GM12801 (cell line): ENCODE results near the gene CIAPIN1.

Source experiments
- CTCF ChIP-seq: IDR thresholded peaks from one replicate; pipeline ENCODE4 v1.5.1; 2011; ENCODE audit warnings: control low read depth; ENCODE audit not compliant: insufficient read length; ENCODE audit errors: extremely low read depth

The CIAPIN1 gene

GRCh38 chr16:57473176-57473840, 26.1 kb upstream of the CIAPIN1 start:
- no peak for TF ChIP-seq CTCF

- TF ChIP-seq CTCF = no peak
Measured at GRCh38 chr16:57472665-57473060, 25.5 kb upstream of the CIAPIN1 start.

GRCh38 chr16:57471852-57472664, 24.9 kb upstream of the CIAPIN1 start:
- no peak for TF ChIP-seq CTCF

GRCh38 chr16:57471209-57471608, 24.0 kb upstream of the CIAPIN1 start:
- no peak for TF ChIP-seq CTCF

GRCh38 chr16:57470711-57471110, 23.5 kb upstream of the CIAPIN1 start:
- no peak for TF ChIP-seq CTCF

- TF ChIP-seq CTCF = no peak
Measured at GRCh38 chr16:57469917-57470470, 22.8 kb upstream of the CIAPIN1 start.

GRCh38 chr16:57469046-57469445, 21.9 kb upstream of the CIAPIN1 start:
- no peak for TF ChIP-seq CTCF
